NOMO-1 treated with dmso at 0.1 percent for 144 hours (cell line): Measurements from ENCODE around the gene PANX2.
"Not testable (repeated sequence)": the region's sequence is repeated elsewhere in the genome, so short reads cannot be mapped to it uniquely, and the experiment has no call there.

Experiments
- DNase-seq: peaks from one replicate; lab custom pipeline; 2025; ENCODE audit not compliant: unreplicated experiment; lab: John Stamatoyannopoulos, UW

PANX2 gene

GRCh38 chr22:50197000-50197800 is 26.7 kb downstream of the PANX2 start:
- no peak for DNase-seq

GRCh38 chr22:50197856-50198623 is 27.5 kb downstream of the PANX2 start:
- no peak for DNase-seq

- no peak for DNase-seq
Measured at GRCh38 chr22:50198624-50199017, 28.1 kb downstream of the PANX2 start.

GRCh38 chr22:50199251-50199721 is 28.8 kb downstream of the PANX2 start:
- DNase-seq, result no peak

GRCh38 chr22:50199829-50200460 is 29.4 kb downstream of the PANX2 start:
- DNase-seq, result no peak

GRCh38 chr22:50200461-50201190 is 30.1 kb downstream of the PANX2 start, which contains the start of gene SELENOO:
Gene SELENOO, plus strand, starts transcription at chr22:50201011. Its CDS starts 26 bp downstream, at chr22:50201037.
- peak; percentile 76 for DNase-seq

- DNase-seq, result no peak
Measured at GRCh38 chr22:50201191-50202129, 30.9 kb downstream of the PANX2 start.

- no peak for DNase-seq
Measured at GRCh38 chr22:50202130-50202666, 31.7 kb downstream of the PANX2 start.

GRCh38 chr22:50203288-50203687 is 32.8 kb downstream of the PANX2 start:
- DNase-seq, result no peak

- DNase-seq, result no peak
Measured at GRCh38 chr22:50204571-50204970, 34.0 kb downstream of the PANX2 start.

- DNase-seq, result not testable (repeated sequence)
Measured at GRCh38 chr22:50204998-50205397, 34.5 kb downstream of the PANX2 start.

GRCh38 chr22:50205781-50206569 is 35.4 kb downstream of the PANX2 start:
- no peak for DNase-seq

GRCh38 chr22:50206599-50206998 is 36.1 kb downstream of the PANX2 start:
- DNase-seq, result no peak

- no peak for DNase-seq
Measured at GRCh38 chr22:50207383-50208140, 37.0 kb downstream of the PANX2 start.

GRCh38 chr22:50208430-50208938 is 38.0 kb downstream of the PANX2 start:
- DNase-seq, result no peak

GRCh38 chr22:50208939-50209892 is 38.7 kb downstream of the PANX2 start:
- no peak for DNase-seq

- DNase-seq, result peak; percentile 38
Measured at GRCh38 chr22:50209893-50210292, 39.4 kb downstream of the PANX2 start.
